Measurements from ENCODE around the gene NAA60.

Gene NAA60

GRCh38 chr16:3510416-3510815 lies 66.9 kb downstream of the NAA60 start:
- no peak for DNase-seq (ENCODE audit: low read depth in 2 of 2)

DNA sequence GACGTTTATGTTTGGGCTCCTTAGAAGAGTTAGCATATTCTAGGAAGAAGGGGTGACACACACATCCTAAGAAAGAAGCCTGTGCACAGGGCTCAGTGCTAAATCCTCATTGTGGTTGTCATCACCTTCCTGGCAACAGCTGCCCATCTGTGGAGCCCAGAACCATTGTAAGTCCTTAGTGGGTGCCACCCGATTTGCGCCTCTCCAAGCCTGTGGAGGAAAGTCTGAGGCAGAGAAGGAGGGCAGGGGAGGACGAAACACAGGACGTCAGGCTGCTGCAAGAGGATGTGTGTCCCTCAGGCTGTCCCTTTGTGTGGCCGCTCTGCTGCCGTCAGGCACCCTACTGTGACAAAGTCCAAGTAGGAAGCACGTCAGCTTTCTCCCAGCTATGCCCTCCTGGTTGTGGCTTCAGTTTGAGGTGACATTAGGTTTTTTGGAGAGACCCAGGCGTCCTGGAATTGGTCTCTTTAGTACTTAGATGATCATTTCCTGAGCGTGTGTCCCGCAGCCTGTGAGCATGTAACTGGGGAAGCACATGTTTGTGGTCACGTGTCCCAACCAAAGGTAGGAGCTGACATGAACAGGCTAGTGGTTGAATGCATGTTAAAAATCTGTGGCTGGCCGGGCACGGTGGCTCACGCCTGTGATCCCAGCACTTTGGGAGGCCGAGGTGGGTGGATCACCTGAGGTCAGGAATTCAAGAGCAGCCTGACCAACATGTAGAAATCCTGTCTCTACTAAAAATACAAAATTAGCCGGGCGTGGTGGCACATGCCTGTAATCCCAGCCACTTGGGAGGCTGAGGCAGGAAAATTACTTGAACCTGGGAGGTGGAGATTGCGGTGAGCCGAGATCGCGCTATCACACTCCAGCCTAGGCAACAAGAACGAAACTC lies 68.1 kb downstream of the NAA60 start:
- no peak for DNase-seq (ENCODE audit: low read depth in 2 of 2)

DNA sequence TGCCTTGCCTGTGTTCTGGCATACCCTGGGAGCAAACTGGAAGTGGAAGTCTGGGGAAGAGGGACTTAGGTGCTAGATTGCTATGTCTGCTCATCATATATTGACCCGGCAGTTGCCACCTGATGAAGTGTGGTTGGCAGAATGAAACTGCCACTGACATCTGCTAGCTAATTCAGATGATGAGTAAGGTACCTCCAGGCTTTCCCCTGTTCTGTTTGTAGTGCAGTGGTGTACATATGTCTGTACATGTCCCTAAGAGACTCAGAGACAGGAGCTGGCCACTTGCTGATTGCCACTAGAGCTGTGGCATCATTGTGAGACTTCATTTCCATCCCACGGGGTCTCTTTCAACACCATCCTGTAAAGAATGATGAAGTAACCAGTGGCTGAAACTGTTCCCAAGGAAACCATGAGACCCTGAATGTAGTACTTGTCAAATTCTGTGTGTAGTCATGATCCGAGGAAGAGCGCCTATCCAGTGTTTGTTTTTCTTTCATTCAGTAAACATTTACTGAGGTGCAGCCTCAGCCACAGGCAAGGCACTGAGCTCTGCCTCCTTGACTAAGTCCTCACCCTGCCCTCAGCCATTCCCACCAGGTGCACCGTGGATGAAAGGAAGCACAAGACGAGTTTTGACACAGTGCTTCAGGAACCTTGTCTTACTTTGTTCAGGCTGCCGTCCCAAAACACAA lies 70.6 kb downstream of the NAA60 start:
- DNase-seq (ENCODE audit: low read depth in 2 of 2) = no peak

DNA sequence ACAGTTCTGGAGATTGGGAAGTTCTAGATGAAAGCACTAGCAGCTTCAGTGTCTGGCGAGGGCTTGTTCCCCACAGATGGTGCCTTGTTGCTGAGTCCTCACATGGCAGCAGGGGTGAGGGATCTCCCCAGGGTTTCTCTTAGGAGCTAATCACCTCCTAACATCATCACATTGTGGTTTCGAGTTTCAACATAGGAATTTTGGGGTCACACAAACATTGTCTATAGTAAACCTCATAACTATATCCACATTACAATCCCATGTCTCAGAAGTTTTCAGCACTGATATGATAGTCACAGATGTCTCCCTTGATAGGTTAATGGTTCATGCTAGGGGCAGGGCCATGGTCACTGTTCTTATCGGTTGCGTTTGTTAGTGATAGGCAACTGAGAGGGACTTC lies 71.1 kb downstream of the NAA60 start:
- no peak for DNase-seq (ENCODE audit: low read depth in 2 of 2)

DNA sequence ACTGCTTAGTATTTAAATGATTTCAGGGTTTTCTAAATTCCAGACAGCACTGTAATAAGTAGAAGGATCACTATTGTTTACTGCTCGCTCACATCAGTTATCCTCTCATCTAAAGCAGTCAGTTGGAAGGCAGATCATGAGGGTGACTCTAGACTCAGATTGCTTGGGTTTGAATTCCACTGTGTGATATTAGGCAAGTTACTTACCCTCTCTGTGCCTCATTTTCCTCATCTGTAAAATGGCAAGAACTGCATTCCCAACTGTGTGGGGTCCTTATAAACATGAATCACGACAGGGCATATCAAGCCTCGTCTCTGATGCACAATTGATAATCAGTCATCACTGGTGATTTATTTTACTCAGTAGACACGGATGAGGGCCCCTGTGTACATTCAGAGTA lies 72.4 kb downstream of the NAA60 start:
- DNase-seq (ENCODE audit: low read depth in 2 of 2) = no peak

DNA sequence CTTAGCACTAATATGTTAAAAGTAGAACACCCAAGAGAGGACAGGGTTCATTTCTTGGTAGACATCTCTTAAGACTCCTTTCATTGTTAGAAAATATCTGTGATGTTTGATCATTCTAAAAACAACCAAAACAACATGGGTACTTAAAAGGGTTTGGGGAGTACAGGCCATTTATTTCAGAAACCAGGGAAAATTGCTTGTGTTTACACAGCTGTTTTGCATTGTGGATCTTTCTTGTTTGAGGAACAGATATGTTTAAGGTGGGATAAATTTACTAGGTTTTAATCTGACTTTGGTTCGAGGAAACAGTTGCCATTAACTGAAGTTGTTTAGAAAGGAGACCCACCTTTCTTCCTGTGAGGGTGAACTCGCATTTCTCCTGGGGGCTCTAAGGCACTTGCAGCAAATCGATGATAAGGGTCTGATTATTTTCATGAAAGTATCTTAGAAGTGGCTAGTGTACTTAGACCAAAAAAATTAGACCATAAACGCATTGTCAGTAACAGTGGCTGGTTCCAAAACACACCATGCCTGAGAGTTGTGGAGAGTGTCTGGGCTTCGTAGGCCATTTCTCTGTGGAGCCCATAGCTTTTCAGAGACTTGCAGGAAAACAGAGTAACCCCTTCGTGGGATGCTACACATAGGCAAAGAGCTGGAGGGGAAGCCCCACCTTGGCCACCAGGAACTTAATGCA lies 75.0 kb downstream of the NAA60 start:
- no peak for DNase-seq (ENCODE audit: low read depth in 2 of 2)

- no peak for DNase-seq (ENCODE audit: low read depth in 2 of 2)
These were observed 75.5 kb downstream of the NAA60 start for GRCh38 chr16:3518986-3519348.

DNA sequence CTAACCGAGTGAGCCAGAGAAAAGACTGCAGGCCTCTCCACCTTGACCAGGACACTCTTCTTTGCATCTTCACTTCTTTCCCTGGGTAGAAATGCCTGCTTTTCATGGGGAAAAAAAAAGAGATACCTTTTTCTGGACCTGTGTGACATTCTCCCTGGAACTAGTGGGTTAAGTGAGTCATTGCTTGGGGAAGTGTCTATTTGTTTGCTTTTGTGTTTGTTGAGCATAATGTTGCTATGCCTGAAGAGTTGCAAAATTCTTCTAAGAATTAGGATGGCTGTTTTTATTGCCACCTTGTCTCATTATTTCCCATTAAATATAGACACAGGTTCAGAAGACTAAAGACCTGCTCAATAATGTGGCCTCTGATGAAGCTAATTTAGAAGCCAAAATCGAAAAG lies 76.1 kb downstream of the NAA60 start:
- no peak for DNase-seq (ENCODE audit: low read depth in 2 of 2)

- DNase-seq (ENCODE audit: low read depth in 2 of 2) = no peak
These were observed 76.9 kb downstream of the NAA60 start for GRCh38 chr16:3520413-3520812.

- no peak for DNase-seq (ENCODE audit: low read depth in 2 of 2)
These were observed 77.4 kb downstream of the NAA60 start for GRCh38 chr16:3520841-3521240.

GRCh38 chr16:3523281-3523680 lies 79.8 kb downstream of the NAA60 start:
- no peak for DNase-seq (ENCODE audit: low read depth in 2 of 2)

DNA sequence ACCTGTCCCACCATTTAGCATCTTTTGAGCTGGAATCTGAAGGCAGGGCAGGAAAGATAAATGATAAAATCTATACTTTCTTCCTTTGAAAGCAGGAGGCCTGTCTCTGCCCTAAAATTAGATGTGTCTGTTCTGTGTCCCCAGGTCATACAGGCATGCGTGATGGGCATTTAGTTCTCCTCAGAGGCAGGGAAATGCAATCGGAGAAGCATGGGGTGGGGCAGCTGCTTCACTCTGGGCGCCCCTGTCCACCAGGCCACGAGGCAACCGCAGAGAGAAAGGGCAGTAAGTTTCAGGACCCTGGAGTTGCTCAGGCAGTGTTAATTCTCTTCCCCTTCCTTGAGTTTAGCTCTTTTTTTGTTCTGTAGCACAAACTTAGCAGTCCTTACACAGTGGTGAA lies 82.5 kb downstream of the NAA60 start:
- no peak for DNase-seq (ENCODE audit: low read depth in 2 of 2)

GRCh38 chr16:3527216-3527829 lies 83.8 kb downstream of the NAA60 start:
- DNase-seq (ENCODE audit: low read depth in 2 of 2) = peak; percentile 26 to 39

GRCh38 chr16:3528406-3528805 lies 84.9 kb downstream of the NAA60 start:
- no peak for DNase-seq (ENCODE audit: low read depth in 2 of 2)

GRCh38 chr16:3529175-3529574 lies 85.7 kb downstream of the NAA60 start:
- DNase-seq (ENCODE audit: low read depth in 2 of 2) = no peak

DNA sequence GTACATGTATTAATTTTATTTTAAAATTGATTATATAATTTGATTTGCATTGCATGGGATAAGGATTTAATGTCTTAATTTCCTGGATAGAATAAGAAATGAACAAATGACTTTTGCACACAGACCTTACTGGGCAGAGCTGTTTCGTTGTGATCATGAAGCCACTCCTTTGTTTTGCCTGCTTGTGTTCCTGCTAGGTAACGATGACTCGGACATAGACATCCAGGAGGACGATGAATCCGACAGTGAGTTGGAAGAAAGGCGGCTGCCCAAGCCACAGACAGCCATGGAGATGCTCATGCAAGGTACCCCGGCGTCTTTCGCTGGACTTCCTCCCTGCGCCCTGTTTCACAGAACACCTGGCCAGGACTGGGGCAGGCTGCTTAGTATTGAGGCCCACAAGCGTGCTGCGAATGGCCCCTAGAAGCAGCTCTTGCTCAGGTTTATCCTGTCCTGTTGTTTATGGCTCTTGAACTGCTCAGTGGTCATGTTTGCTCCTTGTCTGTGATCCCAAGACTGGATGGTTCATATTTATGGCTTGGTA lies 87.0 kb downstream of the NAA60 start:
- DNase-seq (ENCODE audit: low read depth in 2 of 2) = no peak

- DNase-seq (ENCODE audit: low read depth in 2 of 2) = no peak
These were observed 89.3 kb downstream of the NAA60 start for GRCh38 chr16:3532741-3533140.

DNA sequence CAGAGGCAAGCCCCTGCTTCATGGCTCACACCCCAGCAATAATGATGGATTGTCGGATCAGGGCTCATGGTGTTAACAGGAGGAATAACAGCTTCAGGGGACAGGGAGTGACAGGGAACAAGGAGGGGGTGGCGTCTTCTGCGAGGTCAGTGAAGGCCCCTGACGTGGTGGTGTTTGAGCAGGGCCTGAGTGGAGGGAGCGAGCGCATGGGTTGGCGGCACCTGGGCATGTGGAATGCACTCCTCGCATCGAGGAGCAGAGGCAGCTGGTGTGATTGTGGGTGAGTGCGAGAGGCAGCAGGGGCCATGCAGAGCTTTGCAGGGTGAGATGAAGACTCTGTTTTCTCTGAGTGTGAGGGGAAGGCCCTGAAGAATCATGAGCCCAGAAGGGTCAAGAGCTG lies 90.6 kb downstream of the NAA60 start:
- DNase-seq (ENCODE audit: low read depth in 2 of 2) = no peak

DNA sequence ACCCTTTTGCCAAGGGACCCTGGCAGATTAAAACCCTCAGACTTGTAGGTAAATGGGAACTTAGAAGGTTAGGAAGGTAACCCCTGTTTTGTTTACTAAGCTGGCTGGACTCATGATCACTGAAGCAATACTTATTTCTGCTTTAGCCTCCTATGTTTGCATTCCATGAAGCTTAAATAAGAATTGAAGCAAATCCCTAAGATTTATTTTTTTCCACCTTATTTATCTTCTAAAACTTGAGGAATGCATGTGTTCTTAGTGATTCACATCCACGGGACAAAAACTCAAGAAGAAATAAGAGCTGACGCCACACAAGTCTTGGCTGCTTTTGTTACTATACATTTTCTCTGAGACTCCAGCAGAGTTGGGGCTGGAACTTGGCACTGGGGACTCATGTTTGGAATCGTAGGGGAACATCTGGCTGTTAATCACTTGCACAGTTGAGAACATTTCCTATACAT lies 92.8 kb downstream of the NAA60 start:
- DNase-seq (ENCODE audit: low read depth in 2 of 2) = no peak
